Sigmoid colon (tissue), 3 donors: ENCODE measurements around the gene MYL12B.

Experiments used
- POLR2A ChIP-seq, 2 donors: fragments of 450-650 bp; IDR thresholded peaks; one replicate each; pipeline ENCODE4 v1.6.1; 2016; ENCODE audit warnings: antibody characterized with exemption in 2 of 2, mild to moderate bottlenecking in 2 of 2, moderate library complexity in 2 of 2
- TF ChIP-seq, protein P1 (sequence below), 4 experiments: fragments of 450-650 bp in 3 of 4; fragments of 200-600 bp in 1 of 4; IDR thresholded peaks; one replicate each; pipeline ENCODE4 v1.5.1; 2016 to 2019; ENCODE audit warnings: antibody characterized with exemption in 4 of 4, mild to moderate bottlenecking in 3 of 4, moderate library complexity in 2 of 4

GRCh38 chr18:3251249-3251962 lies 10.5 kb upstream of the MYL12B start:
- TF ChIP-seq, protein P1, sequence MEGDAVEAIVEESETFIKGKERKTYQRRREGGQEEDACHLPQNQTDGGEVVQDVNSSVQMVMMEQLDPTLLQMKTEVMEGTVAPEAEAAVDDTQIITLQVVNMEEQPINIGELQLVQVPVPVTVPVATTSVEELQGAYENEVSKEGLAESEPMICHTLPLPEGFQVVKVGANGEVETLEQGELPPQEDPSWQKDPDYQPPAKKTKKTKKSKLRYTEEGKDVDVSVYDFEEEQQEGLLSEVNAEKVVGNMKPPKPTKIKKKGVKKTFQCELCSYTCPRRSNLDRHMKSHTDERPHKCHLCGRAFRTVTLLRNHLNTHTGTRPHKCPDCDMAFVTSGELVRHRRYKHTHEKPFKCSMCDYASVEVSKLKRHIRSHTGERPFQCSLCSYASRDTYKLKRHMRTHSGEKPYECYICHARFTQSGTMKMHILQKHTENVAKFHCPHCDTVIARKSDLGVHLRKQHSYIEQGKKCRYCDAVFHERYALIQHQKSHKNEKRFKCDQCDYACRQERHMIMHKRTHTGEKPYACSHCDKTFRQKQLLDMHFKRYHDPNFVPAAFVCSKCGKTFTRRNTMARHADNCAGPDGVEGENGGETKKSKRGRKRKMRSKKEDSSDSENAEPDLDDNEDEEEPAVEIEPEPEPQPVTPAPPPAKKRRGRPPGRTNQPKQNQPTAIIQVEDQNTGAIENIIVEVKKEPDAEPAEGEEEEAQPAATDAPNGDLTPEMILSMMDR (IDR thresholded peaks at IDR 0.05) = no peak
- no peak for TF ChIP-seq POLR2A (IDR thresholded peaks at IDR 0.05)
